Brain pericyte (primary cell): ENCODE results near the gene DDAH2.

Source experiments
- DNase-seq: peaks from one replicate; pipeline ENCODE4 v3.0.0-alpha.2; 2012; ENCODE audit warnings: low read depth, low spot score

The DDAH2 gene

DNA sequence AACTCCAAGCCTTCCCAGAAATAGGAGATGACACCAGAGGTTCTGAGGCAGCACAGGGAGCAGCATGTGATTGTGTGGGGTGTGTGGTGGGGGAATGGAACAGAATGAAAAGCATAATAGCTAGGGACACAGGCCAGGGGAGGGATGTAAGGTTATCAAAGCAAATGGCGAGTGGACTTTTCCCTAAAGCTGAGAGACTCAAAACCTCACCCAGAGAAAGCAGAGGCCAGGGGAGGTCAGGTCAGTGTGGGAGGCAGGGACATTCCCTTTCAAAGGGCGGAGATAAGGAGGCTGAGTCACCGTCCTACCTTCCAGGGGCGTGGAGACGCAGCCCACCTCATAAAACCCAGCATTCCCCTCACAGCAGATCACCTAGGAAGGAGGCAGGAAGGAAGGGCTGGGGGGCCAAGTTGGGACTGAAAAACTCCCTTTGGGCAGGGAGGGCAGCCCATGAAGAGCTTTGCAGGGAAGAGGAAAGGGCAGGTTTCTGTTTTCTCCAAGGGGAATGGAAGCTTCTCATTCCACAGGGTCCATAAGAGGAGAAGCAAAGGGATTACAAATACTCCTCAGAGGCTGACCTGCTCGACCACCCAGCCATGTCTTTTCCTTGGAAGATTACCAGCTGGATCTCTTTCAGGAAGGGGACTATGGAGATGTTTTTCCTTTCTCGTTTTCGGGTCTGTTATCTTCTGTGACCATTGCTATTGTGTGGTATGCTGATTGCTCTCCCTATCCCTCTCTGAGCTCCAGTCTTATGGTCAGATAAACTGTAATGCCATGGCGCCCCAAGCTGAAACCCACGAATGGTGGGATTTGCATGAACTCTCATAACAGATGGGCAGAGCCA is 38.6 kb downstream of the DDAH2 start:
- DNase-seq: no peak

DNA sequence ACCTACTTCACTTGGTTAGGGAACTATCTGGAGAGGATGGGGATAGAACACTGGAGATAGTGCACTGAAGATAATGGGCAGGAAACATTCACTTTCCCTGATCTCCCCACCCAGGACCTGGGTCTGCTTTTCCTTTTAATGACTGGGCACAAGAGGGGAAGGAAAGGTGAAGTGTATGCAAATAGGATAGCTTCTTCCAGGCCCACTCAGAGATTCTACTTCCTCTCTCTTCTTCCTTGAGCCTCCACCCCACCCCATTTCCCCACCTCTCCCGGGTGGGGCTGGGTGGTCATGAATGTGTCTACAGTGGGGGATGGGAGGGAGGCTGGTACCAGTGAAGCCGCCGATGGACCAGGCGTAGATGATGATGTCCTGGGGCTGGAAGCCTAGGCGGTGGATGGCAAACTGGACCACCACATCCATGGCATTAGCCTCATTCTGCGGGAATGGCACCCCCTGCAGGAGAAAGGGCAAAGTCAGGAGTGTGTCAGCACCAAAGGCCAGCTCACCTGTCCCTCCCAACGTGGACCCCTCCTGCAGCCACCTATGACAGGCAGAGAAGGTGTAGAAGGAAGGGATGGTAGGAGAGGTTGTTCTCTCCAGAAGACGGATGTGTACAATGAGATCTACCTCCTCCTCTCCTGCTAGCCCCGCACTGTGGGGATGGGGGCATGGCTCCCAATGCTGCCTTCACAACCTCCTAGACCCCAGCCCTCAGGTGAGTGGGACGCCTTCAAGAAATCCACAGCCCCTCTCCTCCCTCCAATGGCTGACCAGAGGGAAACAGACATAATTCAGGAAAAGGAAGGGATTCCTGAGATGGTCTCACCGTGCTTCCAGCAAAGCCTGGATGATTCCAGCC is 39.6 kb downstream of the DDAH2 start:
- DNase-seq: no peak

DNA sequence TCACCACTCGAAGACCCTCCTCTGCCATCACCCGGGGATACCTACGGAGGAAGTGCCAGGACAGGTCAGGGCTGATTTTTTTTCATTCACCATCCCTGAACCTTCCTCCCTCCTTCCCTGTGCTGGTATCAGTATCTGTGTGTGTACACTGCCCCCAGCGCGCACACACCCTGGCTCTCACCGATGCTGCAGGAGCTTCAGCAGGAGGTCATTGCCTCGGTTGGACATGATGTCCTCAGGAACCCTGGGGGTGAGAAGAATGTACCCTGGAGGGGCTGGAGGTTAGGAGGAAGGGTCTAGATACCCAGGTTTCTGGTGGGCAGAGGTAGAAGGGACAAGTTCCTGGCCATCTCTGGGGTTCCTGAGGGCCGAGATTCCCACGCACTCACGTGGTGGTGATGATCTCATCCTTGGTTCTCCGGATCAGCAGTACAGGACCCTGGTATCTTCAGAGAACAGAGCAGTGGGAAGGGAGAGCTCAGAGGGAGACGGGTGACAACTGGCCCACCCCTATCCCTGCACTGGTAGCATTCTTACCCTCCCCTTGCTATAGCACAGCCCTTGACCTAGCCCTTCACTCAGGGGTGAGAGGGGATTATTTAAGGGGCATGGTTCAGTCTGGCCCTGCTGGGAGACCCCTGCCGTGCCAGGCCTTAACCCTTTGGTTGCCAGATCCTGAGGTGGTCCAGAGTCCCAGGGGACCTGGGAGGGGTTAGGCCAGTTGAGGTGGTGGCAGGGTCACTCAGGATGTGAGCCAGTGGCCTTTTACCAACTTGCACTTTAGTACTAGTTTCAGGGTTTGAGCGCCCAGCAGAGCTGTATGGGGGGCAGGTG is 41.0 kb downstream of the DDAH2 start:
- no peak for DNase-seq

DNA sequence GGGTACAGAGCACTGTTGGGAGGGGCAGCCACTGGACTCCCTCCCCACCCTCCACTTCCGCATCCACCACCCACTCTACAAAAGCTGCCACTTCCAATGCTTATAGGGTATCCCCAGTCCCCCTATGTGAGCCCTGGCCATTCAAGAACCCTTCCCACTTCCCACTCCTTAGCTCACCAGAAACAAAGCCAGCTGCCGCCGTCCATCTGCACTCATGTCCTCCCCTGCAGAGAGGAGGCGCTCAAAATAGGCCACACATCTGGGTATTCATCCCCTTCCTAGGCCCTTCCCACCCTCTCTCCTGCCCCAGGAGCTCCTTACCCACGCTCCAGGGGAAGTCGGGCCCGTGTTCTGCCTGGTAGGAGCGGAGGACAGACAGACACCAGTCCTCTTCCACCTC is 41.8 kb downstream of the DDAH2 start:
- DNase-seq: no peak

DNA sequence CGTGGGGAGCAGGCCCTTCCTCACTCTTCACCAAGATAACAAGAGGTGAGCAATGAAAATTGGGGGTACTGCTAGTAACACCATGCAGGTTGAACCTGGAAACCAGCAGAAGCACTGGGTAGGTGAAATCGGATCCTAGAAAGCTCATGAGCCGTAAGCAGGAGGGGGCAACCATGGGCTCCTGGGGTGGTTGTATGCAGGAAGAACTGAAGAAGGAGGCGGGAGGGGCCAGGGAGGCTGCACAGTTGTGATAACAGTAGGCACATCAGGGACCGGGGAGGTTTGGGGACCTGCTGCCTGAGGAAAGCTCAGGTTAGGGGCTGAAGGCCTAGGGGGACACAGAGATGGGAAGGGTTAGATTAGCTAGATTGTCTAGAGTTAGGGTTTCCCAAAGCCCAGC is 42.6 kb downstream of the DDAH2 start:
- DNase-seq: no peak

DNA sequence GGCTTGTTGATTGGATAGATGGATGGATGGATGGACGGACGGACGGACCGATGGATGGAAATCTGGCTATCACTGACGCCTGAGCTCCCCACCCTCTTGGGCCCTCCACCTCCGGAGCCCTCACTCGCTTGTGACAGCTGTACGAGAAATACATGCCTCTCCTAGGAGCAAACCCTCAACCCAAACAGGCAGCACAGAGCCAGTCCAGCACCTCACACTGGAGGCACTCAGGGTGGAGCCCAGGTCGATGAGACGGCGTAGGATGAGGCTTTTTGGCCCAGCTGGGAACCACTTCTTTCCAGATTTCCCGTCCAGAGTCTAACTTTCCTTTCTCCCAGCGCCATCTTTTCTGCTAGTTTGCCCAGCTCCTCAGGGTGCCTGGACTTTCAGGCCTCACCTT is 45.5 kb downstream of the DDAH2 start:
- DNase-seq: no peak

DNA sequence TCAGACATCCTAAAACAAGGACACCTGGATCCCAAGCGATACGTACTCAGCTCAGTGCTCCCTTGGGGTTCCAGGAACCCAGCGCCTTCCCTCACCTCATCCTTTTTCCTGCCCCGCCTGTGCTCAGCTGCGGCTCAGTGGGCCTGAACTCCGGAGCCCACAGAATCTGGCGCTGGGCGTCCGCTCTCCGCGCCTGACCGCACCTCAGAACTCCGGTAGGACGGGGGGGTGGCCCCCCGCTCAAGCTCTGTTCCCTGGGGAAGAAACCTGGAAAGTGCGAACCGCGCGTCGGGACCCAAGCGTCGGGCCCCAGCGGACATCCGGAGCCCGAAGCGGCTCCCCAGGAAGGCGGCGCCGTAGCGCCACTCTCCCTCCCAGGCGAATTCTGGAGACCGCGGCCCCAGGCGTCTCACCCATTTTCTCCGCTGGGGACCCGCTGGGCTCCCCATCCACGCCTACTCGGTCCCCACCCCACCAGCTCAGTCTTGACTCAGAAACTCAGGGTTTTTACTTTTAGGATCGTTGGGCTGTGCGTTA is 47.9 kb downstream of the DDAH2 start:
- no peak for DNase-seq

DNA sequence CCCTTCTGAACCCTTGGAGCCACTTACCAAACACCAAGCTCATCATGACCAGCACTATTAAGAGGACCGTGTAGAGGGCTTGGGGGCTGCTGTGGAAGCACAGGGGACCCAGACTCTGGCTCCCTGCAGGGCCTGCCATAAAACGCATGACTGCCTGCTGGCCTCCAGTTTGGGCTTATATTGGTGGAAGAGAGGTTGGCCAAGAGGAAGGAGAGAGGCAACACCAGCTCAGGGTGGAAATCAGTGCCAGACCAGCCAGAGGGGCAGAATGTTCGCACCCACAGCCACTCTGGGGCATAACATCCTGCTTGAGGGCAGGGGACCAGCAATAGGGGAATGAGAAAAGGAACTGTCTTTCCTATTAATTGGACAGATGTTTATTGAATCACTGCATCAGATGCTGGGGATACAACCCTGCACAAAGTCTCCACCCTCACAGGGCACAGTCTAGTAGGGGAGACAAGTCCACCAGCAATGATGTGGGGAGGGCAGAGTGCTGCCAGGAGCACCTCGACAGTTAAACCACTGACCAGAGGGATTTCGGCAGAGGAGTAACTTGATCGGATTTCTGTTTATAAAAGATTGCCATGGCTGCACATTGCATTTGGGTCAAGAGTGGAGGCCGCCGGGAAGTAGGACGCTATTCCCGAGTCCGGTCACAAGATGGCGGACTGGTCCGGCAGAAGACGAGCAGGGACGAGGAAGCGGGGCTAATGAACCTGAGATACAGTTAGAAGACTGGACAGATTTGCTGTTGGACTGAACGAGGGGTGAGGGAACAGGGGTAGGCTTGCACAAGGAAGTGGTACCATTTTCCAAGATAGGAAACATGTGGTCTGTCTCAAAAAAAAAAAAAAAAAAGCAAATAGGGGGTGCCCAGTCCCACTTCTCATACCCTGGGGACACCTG is 48.6 kb downstream of the DDAH2 start, which contains the start of gene LY6G5C:
TSS of gene LY6G5C (minus strand) at position 842 of the 909 bp plus-strand sequence. CDS start at position 148, 694 bp downstream.
- DNase-seq: peak; percentile 79

DNA sequence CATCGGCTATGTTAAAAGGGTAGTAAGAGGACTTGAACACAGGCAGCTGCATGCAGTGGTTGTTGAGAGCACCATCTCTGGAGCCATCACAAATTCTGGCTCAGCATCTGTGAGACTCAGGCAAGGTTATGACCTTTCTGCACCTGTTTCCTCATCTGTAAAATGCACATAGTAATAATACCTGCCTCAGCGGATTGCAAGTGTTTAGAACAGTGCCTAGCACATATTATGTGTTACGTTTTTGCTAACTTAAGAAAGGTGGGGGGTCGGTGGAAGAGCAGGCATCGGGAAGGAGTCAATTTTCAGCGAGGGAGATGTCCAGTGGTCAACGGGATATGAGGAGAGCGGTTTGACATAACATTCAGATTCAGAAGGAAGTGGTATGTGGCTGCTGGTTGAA is 51.1 kb downstream of the DDAH2 start:
- DNase-seq: no peak
